ENCODE measurements around the gene STT3B. TPM values are rescaled to one million over a fixed set of nuclear protein-coding genes. Genes with fewer than 3 reads are reported as not detected.
"Not testable (repeated sequence)": the region's sequence is repeated elsewhere in the genome, so short reads cannot be mapped to it uniquely, and the experiment has no call there.

STT3B gene
- 75.0 and 86.5 TPM in 2 replicates for total RNA-seq (2014; rRNA removed; shearing (Covaris generic))

DNA sequence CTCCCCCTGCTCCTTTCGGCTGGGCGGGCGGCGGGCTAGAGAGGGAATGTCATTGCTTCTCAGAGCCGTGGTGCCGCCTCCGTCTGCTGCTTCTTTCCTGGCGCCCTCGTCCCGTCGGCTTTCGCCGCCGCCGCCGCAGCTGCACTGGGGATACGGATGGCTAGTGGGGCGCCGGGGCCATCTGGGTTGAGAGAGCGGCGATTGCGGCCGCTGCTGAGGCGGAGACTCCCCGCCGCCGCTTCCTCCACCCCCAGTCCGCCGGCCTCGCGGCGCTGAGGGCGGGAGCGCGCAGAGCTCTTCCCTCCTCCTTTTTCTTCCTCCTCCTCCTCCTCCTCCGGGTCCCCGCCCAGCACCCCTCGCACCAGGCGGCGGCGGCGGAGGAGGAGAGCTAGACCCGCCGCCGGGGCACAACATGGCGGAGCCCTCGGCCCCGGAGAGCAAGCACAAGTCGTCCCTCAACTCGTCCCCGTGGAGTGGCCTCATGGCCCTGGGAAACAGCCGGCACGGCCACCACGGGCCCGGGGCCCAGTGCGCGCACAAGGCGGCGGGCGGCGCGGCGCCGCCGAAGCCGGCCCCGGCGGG lies at the start of gene STT3B:
TSS of gene STT3B (plus strand) at position 339 of the 582 bp plus-strand sequence. CDS start at position 413, 74 bp downstream.
- DNase-seq (ENCODE audit: low spot score) = no peak

- no peak for DNase-seq (ENCODE audit: low spot score)
Observed at GRCh38 chr3:31483776-31484175, 48.9 kb upstream of the STT3B start.

GRCh38 chr3:31485196-31485595 lies 47.5 kb upstream of the STT3B start:
- DNase-seq (ENCODE audit: low spot score) = no peak

- DNase-seq (ENCODE audit: low spot score) = no peak
Observed at GRCh38 chr3:31486865-31487533, 45.7 kb upstream of the STT3B start.

DNA sequence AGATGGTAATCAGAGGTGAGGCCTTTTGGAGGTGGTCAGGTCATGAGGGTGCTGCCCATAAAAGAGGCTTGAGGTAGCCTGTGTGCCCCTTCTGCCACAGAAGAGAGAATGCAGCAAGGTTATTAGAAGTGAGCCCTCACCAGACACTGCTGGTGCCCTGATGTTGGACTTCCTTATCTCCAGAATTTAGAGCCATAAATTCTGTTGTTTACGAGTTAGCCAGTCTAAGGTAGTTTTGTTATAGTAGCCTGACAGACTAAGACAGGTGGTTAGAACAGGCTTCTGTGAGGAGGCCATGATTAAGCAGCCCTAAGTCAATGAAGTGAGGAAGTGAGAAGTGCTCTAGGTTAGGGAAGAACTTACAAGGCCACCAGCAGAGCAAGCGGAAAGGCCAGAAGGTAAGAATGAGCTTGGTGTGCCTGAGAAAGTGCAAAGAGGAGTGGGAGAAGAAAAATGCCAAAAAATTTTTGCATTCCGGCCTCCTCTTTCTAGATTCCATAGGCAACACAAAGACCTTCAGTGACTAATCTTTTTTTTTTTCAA lies 44.2 kb upstream of the STT3B start:
- no peak for DNase-seq (ENCODE audit: low spot score)

GRCh38 chr3:31490502-31490901 lies 42.2 kb upstream of the STT3B start:
- DNase-seq (ENCODE audit: low spot score) = no peak

DNA sequence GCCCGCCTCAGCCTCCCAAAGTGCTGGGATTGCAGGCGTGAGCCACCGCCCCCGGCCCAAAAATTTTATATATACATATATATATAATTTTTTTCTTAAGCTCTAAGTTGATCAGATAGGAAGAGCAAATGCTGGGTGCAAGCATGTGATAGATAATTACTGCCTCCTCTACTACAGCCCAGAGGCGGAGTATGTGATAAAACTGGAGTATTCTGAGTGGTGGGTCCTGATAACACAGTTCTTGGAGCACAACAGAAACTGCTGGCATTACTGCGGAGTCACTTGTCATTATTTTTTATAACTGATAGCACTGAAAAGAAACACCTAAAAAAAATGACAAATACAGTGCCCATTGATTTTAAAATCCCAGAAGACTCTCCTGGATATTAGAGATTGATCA lies 41.1 kb upstream of the STT3B start:
- DNase-seq (ENCODE audit: low spot score) = no peak

- DNase-seq (ENCODE audit: low spot score) = no peak
Observed at GRCh38 chr3:31493149-31493548, 39.6 kb upstream of the STT3B start.

DNA sequence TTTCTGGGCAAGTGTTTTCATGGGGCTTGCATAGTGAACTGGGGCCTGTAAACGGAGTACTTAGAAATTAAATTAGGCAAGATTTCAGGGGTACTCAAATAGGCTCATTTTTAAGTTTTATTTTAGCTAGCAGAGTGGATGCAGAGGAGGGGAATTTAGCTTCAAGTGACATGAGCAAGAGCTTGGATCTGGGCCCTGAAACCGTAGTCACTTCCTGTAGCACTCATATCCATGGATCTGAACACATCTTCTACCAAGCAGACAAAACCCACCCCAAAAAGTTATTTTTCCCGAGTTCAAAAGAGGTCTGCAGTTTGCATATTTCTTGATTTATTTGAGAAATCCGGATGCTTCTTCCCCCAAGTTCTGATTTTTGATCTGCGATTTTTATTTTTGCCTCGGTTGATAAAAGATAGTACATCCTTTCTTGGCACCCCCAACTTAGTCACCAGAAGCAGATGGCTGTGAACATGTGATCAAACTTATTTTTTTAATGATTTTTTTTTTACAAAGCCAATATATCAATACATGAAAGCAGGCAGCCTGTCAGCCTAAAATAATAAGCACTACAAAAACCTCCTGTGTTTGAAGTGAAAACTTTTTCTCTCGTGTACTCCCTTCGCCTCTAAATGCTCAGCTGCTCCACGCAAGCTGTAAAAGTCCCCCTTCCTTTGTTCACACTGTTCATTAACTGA lies 36.6 kb upstream of the STT3B start:
- no peak for DNase-seq (ENCODE audit: low spot score)

- no peak for DNase-seq (ENCODE audit: low spot score)
Observed at GRCh38 chr3:31498791-31499190, 33.9 kb upstream of the STT3B start.

GRCh38 chr3:31499281-31499680 lies 33.4 kb upstream of the STT3B start:
- no peak for DNase-seq (ENCODE audit: low spot score)

GRCh38 chr3:31502803-31503221 lies 29.9 kb upstream of the STT3B start:
- no peak for DNase-seq (ENCODE audit: low spot score)

DNA sequence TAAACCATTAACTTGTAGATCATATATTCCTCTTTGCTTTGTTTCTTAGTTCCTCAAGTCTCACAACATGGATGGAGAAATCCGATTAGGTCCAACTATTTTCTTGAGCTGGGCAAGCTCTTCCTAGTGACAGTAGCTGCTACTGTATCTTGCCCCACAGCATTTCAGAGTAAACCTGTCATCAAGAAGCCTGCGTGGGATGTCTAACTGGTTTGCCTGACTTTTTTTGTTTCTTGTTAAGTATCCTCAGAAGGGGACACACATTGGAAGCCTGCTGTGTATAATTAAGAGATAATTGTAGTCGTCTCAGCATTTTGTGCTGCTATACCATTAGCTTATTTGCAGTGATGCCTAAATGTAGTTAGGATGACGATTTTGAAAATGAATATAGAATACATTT lies 29.3 kb upstream of the STT3B start:
- no peak for DNase-seq (ENCODE audit: low spot score)

GRCh38 chr3:31504230-31504629 lies 28.5 kb upstream of the STT3B start:
- no peak for DNase-seq (ENCODE audit: low spot score)

DNA sequence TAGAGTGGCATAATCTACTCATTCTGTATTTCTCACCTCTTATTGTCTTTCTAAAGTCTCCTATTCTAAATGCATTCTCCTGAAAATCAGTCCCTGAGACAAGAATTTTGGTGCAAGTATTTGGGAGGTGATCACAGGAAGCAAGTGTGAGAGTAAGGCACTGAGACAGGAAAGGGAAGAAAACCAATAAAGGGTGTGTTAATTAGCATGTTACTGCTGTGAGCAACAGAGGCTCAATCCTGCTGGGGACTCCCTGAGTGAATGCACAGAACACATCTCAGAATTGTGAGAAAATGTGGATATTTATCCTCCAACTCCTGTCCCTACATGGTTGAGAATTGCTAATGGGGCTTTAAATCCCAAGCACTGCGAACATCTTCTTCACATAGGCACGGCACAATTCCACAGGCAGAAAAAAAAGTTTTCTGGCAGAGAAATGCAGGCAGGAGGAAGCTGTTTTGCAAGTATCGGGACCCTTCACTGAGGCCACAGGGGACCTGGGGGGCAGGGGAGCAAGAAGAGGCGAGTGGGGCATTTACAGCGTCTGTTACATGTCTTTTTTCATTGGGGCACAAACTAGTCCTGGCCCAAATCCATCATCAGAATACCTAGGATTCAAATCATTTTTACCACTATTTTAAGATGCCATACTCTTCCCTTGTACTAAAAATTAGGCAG lies 27.2 kb upstream of the STT3B start:
- DNase-seq (ENCODE audit: low spot score) = no peak

- not testable (repeated sequence) for DNase-seq (ENCODE audit: low spot score)
Observed at GRCh38 chr3:31506515-31506914, 26.2 kb upstream of the STT3B start.

DNA sequence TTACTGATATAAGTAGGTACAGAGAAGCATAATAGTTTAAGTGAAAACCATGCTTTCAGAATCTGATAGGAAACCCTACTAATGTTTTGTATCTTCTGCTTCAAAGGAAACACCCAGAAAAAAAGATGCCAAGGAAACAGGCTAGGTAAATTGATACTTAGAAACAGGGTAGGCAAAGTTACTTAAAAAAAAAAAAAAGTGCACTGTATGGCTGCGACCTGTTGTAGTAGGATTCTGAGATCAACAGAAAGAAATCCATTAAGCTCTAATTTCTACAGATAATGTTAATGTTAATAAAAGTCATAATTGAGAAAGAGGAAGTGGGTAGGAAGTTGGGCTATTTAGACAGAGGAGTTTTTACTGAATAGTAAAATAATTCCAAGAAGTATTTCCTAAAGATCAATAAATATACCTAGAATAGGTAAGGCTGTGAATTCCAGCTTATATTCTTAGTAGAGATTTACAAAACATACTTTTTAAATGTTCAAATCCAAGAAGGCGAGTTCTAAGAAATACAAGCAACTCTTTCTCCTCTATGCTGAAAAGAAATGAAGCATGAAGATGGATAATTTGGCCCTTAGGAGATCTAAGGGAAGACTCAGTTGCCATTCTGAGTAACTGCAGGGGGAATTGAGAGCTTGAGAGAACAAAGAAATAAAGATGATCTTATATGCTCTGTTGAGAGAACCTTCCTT lies 24.1 kb upstream of the STT3B start:
- DNase-seq (ENCODE audit: low spot score) = no peak

DNA sequence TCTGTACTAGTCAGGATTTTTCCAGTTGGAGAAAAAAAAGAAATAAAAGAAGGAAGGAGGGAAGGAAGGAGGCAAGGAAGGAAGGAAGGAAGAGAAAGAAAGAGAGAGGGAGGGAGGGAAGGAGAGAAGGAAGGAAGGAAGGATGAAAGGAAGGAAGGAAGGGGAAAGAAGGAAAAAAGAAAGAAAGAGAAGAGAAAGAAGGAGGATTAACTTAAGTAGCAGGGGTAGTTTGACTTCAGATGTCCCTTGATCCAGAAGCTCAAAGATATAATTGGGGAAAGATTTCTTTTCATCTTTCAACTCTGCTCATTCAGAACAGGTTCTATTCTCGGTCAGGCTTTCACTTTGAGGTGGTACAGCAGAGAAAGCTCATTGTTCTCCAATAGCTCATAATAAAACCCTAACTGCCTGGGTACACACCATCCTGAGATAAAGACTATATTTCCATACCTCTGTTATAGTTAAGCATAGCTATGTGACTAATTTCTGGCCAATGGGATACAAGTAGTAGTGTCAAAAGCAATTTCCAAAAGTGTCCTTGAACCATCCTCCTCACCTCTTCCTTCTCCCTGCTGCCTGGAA lies 23.5 kb upstream of the STT3B start:
- no peak for DNase-seq (ENCODE audit: low spot score)

DNA sequence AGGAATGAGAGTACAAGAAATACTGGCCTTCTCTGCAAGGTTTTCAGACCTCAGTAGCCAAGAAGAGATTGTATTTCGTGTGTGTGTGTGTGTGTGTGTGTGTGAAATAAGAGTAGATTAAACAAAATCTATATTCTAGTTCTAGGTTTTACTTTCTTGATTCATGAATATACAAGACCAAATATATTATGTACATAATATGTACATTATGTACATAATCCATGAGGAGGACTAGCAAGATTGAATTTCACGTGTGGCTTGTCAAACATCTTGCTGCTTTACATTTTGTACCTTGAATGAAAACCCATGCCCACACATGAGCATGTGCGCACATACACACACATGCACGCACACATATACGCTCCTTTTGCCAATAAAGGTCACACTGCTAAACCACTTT lies 18.2 kb upstream of the STT3B start:
- DNase-seq (ENCODE audit: low spot score) = no peak

- DNase-seq (ENCODE audit: low spot score) = no peak
Observed at GRCh38 chr3:31515486-31516284, 17.0 kb upstream of the STT3B start.
